HG03103 (cell line): ENCODE measurements around the gene PUSL1.

Experiments
- ATAC-seq: cut with Tn5 transposase; IDR thresholded peaks from one replicate; pipeline ENCODE4 v1.9.1; 2021; ENCODE audit warnings: low read depth; ENCODE audit not compliant: unreplicated experiment

PUSL1 gene

GRCh38 chr1:1334835-1335234 lies 26.4 kb downstream of the PUSL1 start:
- no peak for ATAC-seq

DNA sequence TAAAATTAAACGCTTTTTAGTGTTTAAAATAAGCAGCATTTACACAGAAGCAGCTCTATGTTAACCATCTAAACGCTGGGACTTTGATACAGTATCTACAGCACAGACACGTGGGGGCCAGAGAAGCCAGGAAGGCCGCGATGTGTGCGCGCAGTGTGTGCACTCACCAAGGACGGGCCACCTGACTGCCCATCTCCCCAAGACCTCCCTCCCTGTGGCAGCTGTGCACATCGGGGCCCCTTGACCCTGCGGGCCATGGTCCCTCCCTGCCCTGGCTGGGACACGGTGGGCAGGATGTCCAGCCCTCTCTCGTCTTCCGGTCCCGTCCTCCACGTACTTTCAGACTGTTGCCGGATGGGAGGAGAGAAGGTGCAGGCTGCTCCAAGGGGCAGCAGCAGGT lies 26.9 kb downstream of the PUSL1 start:
- ATAC-seq = no peak

DNA sequence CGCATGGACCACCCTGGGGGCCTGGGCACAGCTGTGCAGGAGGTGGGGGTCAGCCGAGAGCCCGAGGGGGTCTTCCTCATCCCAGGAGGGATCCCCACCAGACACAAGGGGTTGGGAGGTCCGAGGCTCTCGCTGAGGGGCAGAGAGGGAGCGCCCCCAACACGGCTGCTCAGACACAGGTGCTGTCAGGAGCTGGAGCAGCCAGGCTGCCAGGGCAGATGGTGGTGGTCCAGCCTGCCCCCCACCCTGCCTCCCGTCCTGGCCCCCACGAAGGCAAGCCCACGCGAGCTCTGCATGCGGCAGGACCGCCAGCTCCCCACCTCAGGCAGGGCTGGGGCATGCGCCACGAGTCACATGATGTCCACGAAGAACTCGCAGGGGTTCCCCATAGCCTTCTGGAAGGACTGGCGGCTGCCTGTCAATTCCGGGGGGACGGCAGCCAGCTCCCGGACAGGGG lies 27.4 kb downstream of the PUSL1 start:
- no peak for ATAC-seq

DNA sequence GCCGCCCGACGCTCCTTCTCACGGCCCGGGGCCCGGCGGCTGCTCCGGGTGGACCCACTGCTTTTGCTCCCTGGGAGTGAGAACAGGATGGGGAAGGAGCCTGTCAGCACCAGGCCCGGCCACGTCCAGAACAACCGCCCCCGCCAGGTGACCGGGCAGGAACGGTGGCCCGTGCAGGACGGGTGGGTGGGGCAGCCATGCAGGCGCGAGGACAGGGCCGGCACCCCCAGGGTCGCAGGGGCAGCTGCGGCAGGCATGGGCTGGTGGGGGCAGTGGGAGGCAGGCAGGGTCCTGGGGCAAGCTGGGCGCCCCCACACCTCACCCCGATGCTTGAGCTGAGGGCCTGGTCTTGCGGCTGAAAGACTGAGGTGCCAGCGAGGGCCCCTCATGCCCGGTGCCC lies 28.0 kb downstream of the PUSL1 start:
- ATAC-seq = no peak

- no peak for ATAC-seq
Measured at GRCh38 chr1:1336931-1337792, 28.8 kb downstream of the PUSL1 start.

- ATAC-seq = no peak
Measured at GRCh38 chr1:1337793-1338147, 29.4 kb downstream of the PUSL1 start.

GRCh38 chr1:1338278-1338677 lies 29.9 kb downstream of the PUSL1 start:
- no peak for ATAC-seq

- no peak for ATAC-seq
Measured at GRCh38 chr1:1340185-1340584, 31.8 kb downstream of the PUSL1 start.

DNA sequence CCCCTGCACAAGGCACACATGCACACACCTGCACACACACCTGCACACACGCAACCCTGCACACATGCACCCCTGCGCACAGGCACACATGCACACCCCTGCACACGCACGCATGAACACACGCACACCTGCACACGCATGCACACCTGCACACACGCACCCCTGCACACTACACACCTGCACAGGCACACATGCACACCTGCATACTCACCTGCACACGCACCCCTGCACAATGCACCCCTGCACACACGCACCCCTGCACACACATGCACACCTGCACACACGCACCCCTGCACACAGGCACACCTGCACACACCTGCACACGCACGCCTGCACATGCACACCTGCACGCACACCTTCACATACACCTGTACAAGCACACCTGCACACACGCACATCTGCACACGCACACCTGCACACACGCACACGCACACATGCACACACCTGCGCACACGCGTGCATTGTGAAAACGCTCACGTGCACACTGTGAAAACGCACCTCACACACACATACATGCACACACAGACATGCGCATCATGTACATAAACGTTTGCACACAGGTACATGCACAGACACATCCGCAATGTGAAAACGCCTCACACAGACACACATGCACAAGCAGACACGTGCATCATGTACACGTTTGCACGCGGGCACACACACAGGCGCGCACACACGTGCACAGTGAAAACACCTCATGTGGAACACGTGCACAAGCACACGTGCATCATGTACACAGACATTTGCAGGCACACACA lies 32.6 kb downstream of the PUSL1 start:
- ATAC-seq = no peak

DNA sequence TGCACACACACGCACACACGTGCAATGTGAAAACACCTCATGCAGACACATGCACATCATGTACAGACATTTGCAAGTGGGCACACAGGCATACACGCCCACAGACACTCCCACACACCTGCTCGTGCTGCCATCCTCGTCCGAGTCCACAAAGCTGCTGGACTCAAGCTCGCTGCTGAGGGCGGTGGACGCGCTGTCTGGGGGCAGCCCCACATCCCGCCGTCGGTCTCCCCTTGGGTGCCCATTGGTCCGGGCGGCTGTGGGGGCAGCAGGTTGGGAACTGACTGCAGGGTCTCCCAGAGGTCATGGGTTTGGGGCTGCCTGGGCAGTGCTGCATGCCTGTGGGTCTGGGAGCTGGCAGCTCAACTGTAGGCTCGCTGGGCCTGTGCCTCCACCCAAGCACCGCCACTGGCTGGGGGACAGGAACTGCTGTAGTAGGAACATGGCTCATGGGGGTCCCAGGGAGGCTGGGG lies 33.2 kb downstream of the PUSL1 start:
- ATAC-seq = no peak

DNA sequence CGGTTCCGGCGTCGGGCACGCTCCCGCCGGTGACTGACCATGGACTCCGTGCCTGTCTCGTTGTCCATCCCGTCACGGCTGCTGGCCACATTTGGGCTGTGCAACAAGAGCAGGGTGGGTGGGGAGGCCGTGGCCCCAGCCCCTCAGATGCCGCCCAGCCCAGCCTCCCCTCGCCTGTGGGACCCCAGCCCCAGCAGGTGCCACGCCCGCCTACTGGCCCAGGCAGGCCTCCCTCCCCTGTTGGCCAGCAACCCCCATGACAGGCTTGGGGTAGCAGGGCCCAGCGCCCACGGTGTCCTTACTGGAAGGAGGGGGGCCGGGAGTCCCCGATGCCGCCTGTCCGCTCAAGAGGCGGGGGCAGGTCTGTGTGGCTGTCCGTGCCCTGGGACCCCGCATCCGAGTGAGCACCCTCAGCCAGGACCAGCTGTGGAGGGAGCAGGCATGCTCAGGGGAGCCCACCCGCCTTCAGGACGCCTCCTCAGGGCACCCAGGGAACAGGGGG lies 33.7 kb downstream of the PUSL1 start:
- ATAC-seq = no peak

- ATAC-seq = no peak
Measured at GRCh38 chr1:1342584-1343115, 34.3 kb downstream of the PUSL1 start.

- ATAC-seq = no peak
Measured at GRCh38 chr1:1343811-1344421, 35.5 kb downstream of the PUSL1 start.

DNA sequence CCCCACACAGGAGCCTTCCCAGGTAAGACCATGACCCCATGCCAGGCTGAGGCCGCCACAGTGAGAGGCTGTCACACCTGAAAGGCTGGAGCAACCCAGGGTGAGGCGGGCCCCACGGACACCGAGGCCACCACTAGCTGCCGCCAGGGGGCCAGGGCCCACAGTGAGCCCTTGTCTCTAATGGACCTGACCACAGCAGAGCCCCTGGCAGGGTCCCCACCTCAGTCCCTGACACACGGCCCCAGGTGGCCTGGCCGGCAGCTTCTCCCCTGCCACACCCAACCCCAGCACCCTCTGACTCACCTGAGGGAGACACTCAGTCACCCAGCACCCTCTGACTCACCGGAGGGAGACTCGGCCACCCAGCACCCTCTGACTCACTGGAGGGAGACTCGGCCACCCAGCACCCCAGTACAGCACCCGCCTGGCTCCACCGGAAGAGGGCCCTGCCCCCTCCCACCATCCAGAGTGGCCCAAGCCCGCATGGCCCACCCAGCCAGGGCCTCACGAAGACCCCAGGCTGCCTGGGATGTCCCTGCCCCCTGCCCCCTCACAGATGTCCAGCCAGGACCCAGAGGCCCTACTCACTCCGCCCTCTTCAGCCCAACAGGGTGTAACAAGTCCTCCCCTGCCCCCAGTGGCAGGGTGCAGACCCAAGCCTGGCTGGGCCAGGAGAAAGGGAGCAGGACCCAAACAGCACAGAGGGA lies 36.4 kb downstream of the PUSL1 start:
- no peak for ATAC-seq

DNA sequence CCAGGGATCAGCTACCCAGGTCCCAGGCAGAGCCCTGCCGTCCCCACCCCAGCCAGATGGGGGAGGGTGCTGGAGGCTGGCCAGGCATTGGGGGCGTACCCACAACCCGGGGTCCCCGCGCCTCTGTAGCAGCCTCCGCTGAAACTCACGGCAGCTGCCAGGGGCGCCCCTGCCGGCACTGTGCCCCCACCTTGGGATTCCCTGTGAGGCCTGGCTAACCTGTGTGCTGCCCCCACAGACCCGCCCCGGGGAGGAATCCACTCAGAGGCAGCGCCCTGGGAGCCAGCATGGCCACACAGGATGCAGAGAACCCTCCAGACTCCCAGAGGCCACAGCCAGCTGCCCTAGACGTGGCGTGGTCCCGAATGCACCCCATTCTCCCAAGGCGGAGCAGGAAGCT lies 37.0 kb downstream of the PUSL1 start:
- no peak for ATAC-seq

- ATAC-seq = no peak
Measured at GRCh38 chr1:1345860-1346500, 37.6 kb downstream of the PUSL1 start.

DNA sequence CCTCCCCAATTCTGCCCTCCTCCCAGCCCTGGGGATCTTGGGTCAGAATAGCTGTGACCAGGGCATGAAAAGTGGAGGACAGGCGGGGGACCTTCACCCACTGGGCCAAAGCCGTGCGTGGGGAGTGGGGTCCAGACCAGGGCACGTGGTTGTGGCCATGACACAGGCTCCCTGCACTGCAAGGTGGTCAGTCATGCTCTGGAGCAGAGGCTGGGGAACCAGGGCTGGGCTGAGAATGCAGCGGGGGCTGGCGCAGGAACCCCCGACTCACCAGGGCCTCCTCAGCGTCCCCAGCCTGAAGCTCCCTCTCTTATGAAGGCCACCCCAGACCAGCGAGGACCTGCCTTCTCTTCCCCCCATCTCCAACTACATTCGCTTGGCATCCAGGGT lies 38.1 kb downstream of the PUSL1 start:
- ATAC-seq = no peak

DNA sequence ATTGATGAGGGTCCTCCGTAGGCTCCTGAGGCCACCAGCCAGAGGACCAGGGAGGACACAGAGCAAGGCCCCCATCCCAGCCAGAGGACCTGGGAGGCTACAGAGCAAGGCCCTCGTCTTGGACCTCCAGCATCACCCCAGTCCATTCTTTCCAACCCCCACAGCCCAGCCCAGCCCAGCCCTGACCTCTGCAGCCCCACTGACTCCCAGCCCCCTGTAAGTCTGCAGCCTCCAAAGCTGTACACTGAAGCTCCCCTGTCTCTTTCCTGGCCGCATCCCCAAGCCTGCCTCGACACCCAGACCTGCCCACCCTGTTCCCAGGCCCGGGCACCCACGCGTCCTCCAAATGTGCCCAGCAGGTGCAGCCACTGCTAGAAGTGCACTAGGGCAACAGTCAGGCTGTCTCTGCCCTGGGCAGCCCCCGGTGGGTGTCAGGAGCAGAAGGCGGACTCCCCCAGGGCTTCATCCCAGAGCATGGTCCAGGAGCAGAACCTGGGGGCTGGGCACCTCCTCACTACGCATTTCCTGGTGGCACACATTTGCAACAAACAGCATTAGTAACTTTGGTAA lies 38.7 kb downstream of the PUSL1 start:
- ATAC-seq = no peak

- ATAC-seq = no peak
Measured at GRCh38 chr1:1347663-1348419, 39.4 kb downstream of the PUSL1 start.
